Activated CD4-positive, alpha-beta memory T cell treated with anti-CD3 and anti-CD28 coated beads for 36 hours (primary cell): Measurements from ENCODE around the gene MAGEA6. TPM values are rescaled to one million over a fixed set of nuclear protein-coding genes. Genes with fewer than 3 reads are reported as not detected.
"Not testable (repeated sequence)": the region's sequence is repeated elsewhere in the genome, so short reads cannot be mapped to it uniquely, and the experiment has no call there.

Experiments
- CTCF ChIA-PET: fragments of 350-600 bp; sonication (Branson Sonifier 250); formaldehyde crosslinking; loops from one replicate; lab custom pipeline; 2021; ENCODE audit warnings: antibody characterized with exemption, inconsistent platforms; lab: Charles Lee
- POLR2A ChIA-PET: fragments of 350-600 bp; sonication (Branson Sonifier 250); formaldehyde crosslinking; loops from one replicate; lab custom pipeline; 2021; ENCODE audit warnings: antibody characterized with exemption; lab: Charles Lee
- DNase-seq: peaks from one replicate; pipeline ENCODE4 v3.0.0-alpha.2; 2020
- H3K27ac Mint-ChIP-seq: one replicate; pipeline ENCODE4 v1.8.0; 2021; ENCODE audit warnings: mixed read lengths
- H3K27me3 Mint-ChIP-seq: one replicate; pipeline ENCODE4 v1.8.0; 2021; ENCODE audit warnings: mixed read lengths
- H3K36me3 Mint-ChIP-seq: one replicate; pipeline ENCODE4 v1.8.0; 2021; ENCODE audit warnings: mixed read lengths
- H3K4me1 Mint-ChIP-seq: one replicate; pipeline ENCODE4 v1.8.0; 2021; ENCODE audit warnings: low read depth, mixed read lengths
- H3K4me3 Mint-ChIP-seq: one replicate; pipeline ENCODE4 v1.8.0; 2021; ENCODE audit warnings: mild to moderate bottlenecking, mixed read lengths
- H3K9me3 Mint-ChIP-seq: one replicate; pipeline ENCODE4 v1.8.0; 2021; ENCODE audit warnings: mixed read lengths
- intact Hi-C: fragments of 100-400 bp; cut with micrococcal nuclease; formaldehyde crosslinking; loops from one replicate; pipeline ENCODE4 v1.15.1; 2023
- total RNA-seq, 2 experiments: library from RNA; stranded (reverse); gene quantifications; one replicate each; pipeline ENCODE4 v1.2.3, GENCODE V29; 2021

Gene MAGEA6
- total RNA-seq, 2 experiments from 2014 or later = not detected

- H3K4me1 Mint-ChIP-seq, intact Hi-C loops, H3K36me3 Mint-ChIP-seq, H3K27ac Mint-ChIP-seq, POLR2A ChIA-PET, H3K4me3 Mint-ChIP-seq, H3K9me3 Mint-ChIP-seq, CTCF ChIA-PET, DNase-seq, H3K27me3 Mint-ChIP-seq: not testable (repeated sequence)
Observed at GRCh38 chrX:152759544-152759943, 9.9 kb downstream of the MAGEA6 start.

- H3K27ac Mint-ChIP-seq, H3K4me1 Mint-ChIP-seq, CTCF ChIA-PET, H3K4me3 Mint-ChIP-seq, H3K9me3 Mint-ChIP-seq, H3K27me3 Mint-ChIP-seq, POLR2A ChIA-PET, intact Hi-C loops, H3K36me3 Mint-ChIP-seq, DNase-seq: not testable (repeated sequence)
Observed at GRCh38 chrX:152758918-152759317, 10.6 kb downstream of the MAGEA6 start, which contains the start of gene CSAG3. Gene CSAG3 (plus strand): TSS chrX:152759218.

GRCh38 chrX:152754871-152755270 is 14.6 kb downstream of the MAGEA6 start:
- H3K27me3 Mint-ChIP-seq, intact Hi-C loops, H3K4me3 Mint-ChIP-seq, H3K27ac Mint-ChIP-seq, POLR2A ChIA-PET, H3K4me1 Mint-ChIP-seq, H3K36me3 Mint-ChIP-seq, CTCF ChIA-PET, DNase-seq, H3K9me3 Mint-ChIP-seq: not testable (repeated sequence)

GRCh38 chrX:152753686-152754650 is 15.5 kb downstream of the MAGEA6 start, which contains the start of gene MAGEA2:
Gene MAGEA2 (minus strand): TSS chrX:152753842. CDS start chrX:152751363, 2,479 bp downstream.
- H3K27ac Mint-ChIP-seq, DNase-seq, H3K9me3 Mint-ChIP-seq, intact Hi-C loops, CTCF ChIA-PET, H3K4me3 Mint-ChIP-seq, H3K4me1 Mint-ChIP-seq, H3K36me3 Mint-ChIP-seq, POLR2A ChIA-PET, H3K27me3 Mint-ChIP-seq: not testable (repeated sequence)

- intact Hi-C loops = no loop called here
- Mint-ChIP-seq H3K9me3 (no peaks in the 10 kb centered on the region), H3K27ac (no peak overlapping the region), H3K27me3 (no peaks in the 10 kb centered on the region), H3K36me3 (no peaks in the 10 kb centered on the region), H3K4me1 (no peaks in the 10 kb centered on the region), H3K4me3 (no peak overlapping the region)
- no peak for DNase-seq
- POLR2A ChIA-PET = no interaction called here
- CTCF ChIA-PET = no interaction called here
Observed at GRCh38 chrX:152738560-152738959, 30.9 kb downstream of the MAGEA6 start.

- H3K9me3 Mint-ChIP-seq, H3K27me3 Mint-ChIP-seq, H3K4me1 Mint-ChIP-seq, DNase-seq, H3K36me3 Mint-ChIP-seq, intact Hi-C loops, H3K27ac Mint-ChIP-seq, H3K4me3 Mint-ChIP-seq, POLR2A ChIA-PET, CTCF ChIA-PET: not testable (repeated sequence)
Observed at GRCh38 chrX:152736528-152736927, 33.0 kb downstream of the MAGEA6 start.

GRCh38 chrX:152735860-152736511 is 33.5 kb downstream of the MAGEA6 start:
- no peak overlapping the region for H3K4me3 Mint-ChIP-seq

GRCh38 chrX:152735101-152735500 is 34.4 kb downstream of the MAGEA6 start:
- DNase-seq = no peak
- intact Hi-C loops = no loop called here

More at GRCh38 chrX:152735860-152736511, 33.5 kb downstream of the MAGEA6 start:
- no peaks in the 10 kb centered on the region for H3K9me3 Mint-ChIP-seq
- DNase-seq = no peak
- POLR2A ChIA-PET = no interaction called here
- H3K4me1 Mint-ChIP-seq = no peaks in the 10 kb centered on the region
- no peak overlapping the region for H3K27ac Mint-ChIP-seq
- CTCF ChIA-PET = no interaction called here
- no peaks in the 10 kb centered on the region for H3K27me3 Mint-ChIP-seq
- intact Hi-C loops = no loop called here
- no peaks in the 10 kb centered on the region for H3K36me3 Mint-ChIP-seq

GRCh38 chrX:152734143-152734858 is 35.2 kb downstream of the MAGEA6 start:
- H3K36me3 Mint-ChIP-seq, CTCF ChIA-PET, H3K27ac Mint-ChIP-seq, DNase-seq, H3K4me1 Mint-ChIP-seq, H3K27me3 Mint-ChIP-seq, H3K4me3 Mint-ChIP-seq, intact Hi-C loops, POLR2A ChIA-PET, H3K9me3 Mint-ChIP-seq: not testable (repeated sequence)

More at GRCh38 chrX:152735101-152735500, 34.4 kb downstream of the MAGEA6 start:
- Mint-ChIP-seq H3K36me3 (no peaks in the 10 kb centered on the region), H3K4me3 (no peak overlapping the region), H3K9me3 (no peaks in the 10 kb centered on the region), H3K4me1 (no peaks in the 10 kb centered on the region), H3K27ac (no peak overlapping the region), H3K27me3 (no peaks in the 10 kb centered on the region)
- ChIA-PET CTCF (no interaction called here), POLR2A (no interaction called here)

GRCh38 chrX:152733261-152733975 is 36.1 kb downstream of the MAGEA6 start, which contains the start of the genes CSAG1 and MAGEA12:
Gene CSAG1 (minus strand): TSS chrX:152733721. CDS start chrX:152732460, 1,261 bp downstream.
Gene MAGEA12 (plus strand): TSS chrX:152733757. CDS start chrX:152736162, 2,405 bp downstream.
- CTCF ChIA-PET = no interaction called here
- intact Hi-C loops = no loop called here
- no peaks in the 10 kb centered on the region for H3K4me1 Mint-ChIP-seq
- peaks cover 3% of the 10 kb centered on the region for H3K27me3 Mint-ChIP-seq
- POLR2A ChIA-PET = no interaction called here
- no peak within 1 kb of the TSS for H3K4me3 Mint-ChIP-seq
- H3K27ac Mint-ChIP-seq = no peak within 1 kb of the TSS
- DNase-seq = no peak
- no peaks in the 10 kb centered on the region for H3K36me3 Mint-ChIP-seq
- no peaks in the 10 kb centered on the region for H3K9me3 Mint-ChIP-seq

- Mint-ChIP-seq H3K9me3 (no peaks in the 10 kb centered on the region), H3K36me3 (no peaks in the 10 kb centered on the region), H3K27me3 (peaks cover 6% of the 10 kb centered on the region), H3K4me3 (no peak overlapping the region), H3K4me1 (no peaks in the 10 kb centered on the region), H3K27ac (no peak overlapping the region)
- CTCF ChIA-PET = no interaction called here
- POLR2A ChIA-PET = no interaction called here
- intact Hi-C loops = no loop called here
- DNase-seq = no peak
Observed at GRCh38 chrX:152725409-152725808, 44.1 kb downstream of the MAGEA6 start.
